HepG2 (cell line): ENCODE results near the gene SLC4A11. TPM values are rescaled to one million over a fixed set of nuclear protein-coding genes. Genes with fewer than 3 reads are reported as not detected.
A peak's percentile ranks its signal among the peaks of the same experiment; 100 is the strongest.

Source experiments
- ATF6 ChIP-seq: sonication (generic); formaldehyde crosslinking; conservative IDR thresholded peaks from 2 replicates; pipeline ENCODE4 v1.4.0; 2020; ENCODE audit warnings: missing genetic modification reagents
- CERS6 ChIP-seq: sonication (generic); formaldehyde crosslinking; IDR thresholded peaks from 2 replicates; pipeline ENCODE4 v1.5.0; 2020; ENCODE audit warnings: missing genetic modification reagents
- DMAP1 ChIP-seq: IDR thresholded peaks from 2 replicates; pipeline ENCODE4 v1.6.1; 2016
- DNMT1 ChIP-seq: sonication (generic); formaldehyde crosslinking; IDR thresholded peaks from 2 replicates; pipeline ENCODE4 v1.5.1; 2020; ENCODE audit warnings: mild to moderate bottlenecking, missing genetic modification reagents
- KMT2B ChIP-seq: IDR thresholded peaks from 2 replicates; pipeline ENCODE4 v1.6.1; 2016; ENCODE audit warnings: missing genetic modification reagents, missing compliant biosample characterization
- NFE2 ChIP-seq: sonication (generic); formaldehyde crosslinking; IDR thresholded peaks from 2 replicates; pipeline ENCODE4 v1.4.0; 2020; ENCODE audit warnings: missing genetic modification reagents
- POGZ ChIP-seq: sonication (generic); formaldehyde crosslinking; IDR thresholded peaks from 2 replicates; pipeline ENCODE4 v1.4.0; 2020; ENCODE audit warnings: mild to moderate bottlenecking, missing genetic modification reagents
- RARA ChIP-seq: IDR thresholded peaks from 2 replicates; pipeline ENCODE4 v1.6.1; 2016; ENCODE audit warnings: missing genetic modification reagents, missing compliant biosample characterization
- TEAD2 ChIP-seq: sonication (generic); formaldehyde crosslinking; IDR thresholded peaks from 2 replicates; pipeline ENCODE4 v1.9.0; 2021; ENCODE audit warnings: missing genetic modification reagents
- ZBTB40 ChIP-seq, 2 experiments: fragments of 450-650 bp in 1 of 2; sonication (generic) in 1 of 2; formaldehyde crosslinking in 1 of 2; IDR thresholded peaks; 2 replicates each; pipeline versions ENCODE4 v1.6.1 to v1.8.0; 2016 to 2022; ENCODE audit warnings: antibody characterized with exemption in 1 of 2, mild to moderate bottlenecking in 1 of 2, missing genetic modification reagents in 1 of 2
- ZFX ChIP-seq: sonication (generic); formaldehyde crosslinking; IDR thresholded peaks from 2 replicates; pipeline ENCODE4 v1.4.0; 2020; ENCODE audit warnings: mild to moderate bottlenecking, low read depth, missing genetic modification reagents, moderate library complexity
- ZMAT5 ChIP-seq: sonication (generic); formaldehyde crosslinking; IDR thresholded peaks from 2 replicates; pipeline ENCODE4 v1.5.0; 2020; ENCODE audit warnings: mild to moderate bottlenecking, low read depth, missing genetic modification reagents, borderline replicate concordance
- ZNF263 ChIP-seq: sonication (generic); formaldehyde crosslinking; IDR thresholded peaks from 2 replicates; pipeline ENCODE4 v1.4.0; 2020; ENCODE audit warnings: missing genetic modification reagents
- ZNF563 ChIP-seq: sonication (generic); formaldehyde crosslinking; IDR thresholded peaks from 2 replicates; pipeline ENCODE4 v1.8.0; 2022; ENCODE audit warnings: mild to moderate bottlenecking, moderate library complexity, missing genetic modification reagents
- polyA plus RNA-seq, 8 experiments: library from polyadenylated mRNA; depleted of rRNA in 3 of 8; stranded (reverse) in 7 of 8; unstranded in 1 of 8; fragments of >200 nt; fragmentation: Illumina TruSeq in 4 of 8; extraction: Trizol in 4 of 8; gene quantifications; 2 replicates each; pipeline versions ENCODE4 v1.2.1 to v1.2.3, GENCODE V29; 2011 to 2016; ENCODE audit warnings: low read depth in 4 of 8, missing spikeins in 1 of 8, mixed read lengths in 1 of 8; ENCODE audit not compliant: insufficient read depth in 1 of 8
- total RNA-seq, 5 experiments: library from RNA; depleted of rRNA; stranded (reverse); fragments of >200 nt; fragmentation: Illumina TruSeq; extraction: Trizol; gene quantifications; 2 replicates each; pipeline ENCODE4 v1.2.3, GENCODE V29; 2016; ENCODE audit warnings: low read depth in 1 of 5

SLC4A11 gene
- total and polyA plus RNA-seq, 2 of the 13 experiments (the other 11 are each of a cell fraction or from before 2014, with no cell fraction given): 3.9 to 27.0 TPM

- TF ChIP-seq ATF6 (no peak), ZFX (CRISPR knock-in tag) (peak; percentile 77), POGZ (CRISPR knock-in tag) (peak; percentile 52; the same call in 1 of the 2 replicates), DNMT1 (no peak), RARA (CRISPR knock-in tag) (peak; percentile 96), KMT2B (peak; percentile 68; the same call in 1 of the 2 replicates), DMAP1 (CRISPR knock-in tag) (peak; percentile 37; the same call in 1 of the 2 replicates), ZNF263 (peak; percentile 40; the same call in 1 of the 2 replicates), ZBTB40 (IDR thresholded peaks at IDR 0.05) (no peak), ZBTB40 (CRISPR knock-in tag; IDR thresholded peaks at IDR 0.05) (no peak; the same call in 1 of the 2 replicates), NFE2 (CRISPR knock-in tag) (no peak), CERS6 (CRISPR knock-in tag) (no peak), TEAD2 (CRISPR knock-in tag) (no peak), ZNF563 (CRISPR knock-in tag) (no peak; the same call in 1 of the 2 replicates), ZMAT5 (no peak)
Observed at GRCh38 chr20:3231889-3232588, 7.0 kb downstream of the SLC4A11 start (continued).
